ENCODE results near the gene APOF.

The APOF gene

DNA sequence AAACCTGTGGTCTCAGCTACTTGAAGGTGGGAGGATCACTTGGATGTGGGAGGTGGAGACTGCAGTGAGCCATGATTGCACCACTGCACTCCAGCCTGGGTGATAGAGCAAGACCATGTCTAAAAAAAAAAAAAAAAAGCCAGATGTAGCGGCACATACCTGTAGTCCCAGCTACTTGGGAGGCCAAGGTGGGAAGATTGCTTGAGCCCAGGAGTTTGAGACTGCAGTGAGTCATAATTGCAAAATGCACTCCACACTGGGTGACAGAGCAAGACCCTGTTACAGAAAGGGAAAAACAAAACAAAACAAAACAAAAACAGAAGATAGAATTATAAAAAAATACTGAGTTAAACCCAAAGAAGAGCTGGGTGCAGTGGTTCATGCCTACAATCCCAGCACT, 29.1 kb upstream of the APOF start:
- H3K27me3 ChIP-seq (ENCODE audit: control insufficient read depth, insufficient read depth, low read length): no peaks in the 10 kb centered on the region
- no peak for DNase-seq (ENCODE audit: low read depth, low spot score)
- H3K36me3 ChIP-seq (ENCODE audit: control insufficient read depth, insufficient read depth, low read length): no peaks in the 10 kb centered on the region; the same call in 1 of the 2 replicates
- no peaks in the 10 kb centered on the region for H3K9me3 ChIP-seq (ENCODE audit: control insufficient read depth, insufficient read depth, low read length)
- no CpG with 5 or more reads among the region's 1 CpG for WGBS (ENCODE audit: insufficient coverage, insufficient read length)
- no peak overlapping the region for H3K27ac ChIP-seq (ENCODE audit: low read length)
- peaks cover 1% of the 10 kb centered on the region; the same call in 1 of the 2 replicates for H3K4me1 ChIP-seq (ENCODE audit: control insufficient read depth, insufficient read depth, low read length)
- no peak overlapping the region for H3K4me3 ChIP-seq (ENCODE audit: low read length)

DNA sequence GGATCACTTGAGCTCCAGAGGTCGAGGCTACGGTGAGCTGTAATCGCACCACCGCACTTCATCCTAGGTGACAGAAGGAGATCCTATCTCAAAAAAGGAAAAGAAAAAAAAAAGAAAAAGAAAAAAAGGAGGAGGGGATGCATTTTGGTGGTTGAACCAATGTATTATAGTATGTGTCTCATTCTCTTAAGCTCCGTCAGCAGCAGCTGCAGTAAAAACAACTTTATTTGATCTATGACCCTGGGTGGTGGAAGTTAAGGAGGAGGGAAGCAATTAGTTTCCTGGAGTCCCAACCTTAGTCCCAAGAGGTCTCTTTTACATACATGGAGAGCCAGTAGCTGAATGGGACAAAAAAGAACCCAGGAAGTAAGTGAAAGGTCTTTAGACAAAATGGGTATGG, 26.8 kb upstream of the APOF start:
- WGBS (ENCODE audit: insufficient coverage, insufficient read length): no CpG with 5 or more reads among the region's 5 CpGs
- DNase-seq (ENCODE audit: low read depth, low spot score): no peak
- Histone ChIP-seq H3K27me3 (ENCODE audit: control insufficient read depth, insufficient read depth, low read length) (no peaks in the 10 kb centered on the region), H3K4me1 (ENCODE audit: control insufficient read depth, insufficient read depth, low read length) (peaks cover 1% of the 10 kb centered on the region; the same call in 1 of the 2 replicates), H3K4me3 (ENCODE audit: low read length) (no peak overlapping the region), H3K36me3 (ENCODE audit: control insufficient read depth, insufficient read depth, low read length) (no peaks in the 10 kb centered on the region), H3K27ac (ENCODE audit: low read length) (no peak overlapping the region), H3K9me3 (ENCODE audit: control insufficient read depth, insufficient read depth, low read length) (no peaks in the 10 kb centered on the region)

DNA sequence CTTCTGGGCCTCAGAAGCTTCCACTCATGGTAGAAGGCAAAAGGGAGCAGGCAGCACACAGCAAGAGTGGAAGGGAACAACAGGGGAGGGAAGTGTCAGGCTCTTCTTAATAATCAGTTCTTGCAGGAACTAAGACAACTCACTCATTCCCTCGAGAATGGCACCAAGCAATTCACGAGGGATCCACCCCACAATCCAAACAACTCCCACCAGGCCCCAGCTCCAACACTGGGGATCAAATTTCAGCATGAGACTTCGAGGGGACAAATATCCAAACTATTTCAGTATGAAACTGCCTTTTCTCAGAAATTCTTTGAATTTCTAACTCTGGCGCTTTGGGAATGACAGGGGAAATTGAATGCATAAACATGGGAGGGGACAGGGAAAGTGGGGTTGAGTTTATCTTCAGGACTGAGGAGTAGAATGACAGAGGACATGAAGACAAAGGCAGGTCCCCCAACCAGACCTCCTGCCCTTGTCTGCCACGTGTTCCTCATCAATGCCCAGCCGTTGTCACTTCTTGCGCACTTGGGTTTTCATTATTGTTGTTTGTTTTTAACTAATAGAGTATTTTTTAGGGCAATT, 24.6 kb upstream of the APOF start:
- no peaks in the 10 kb centered on the region for H3K9me3 ChIP-seq (ENCODE audit: control insufficient read depth, insufficient read depth, low read length)
- no peak overlapping the region for H3K4me3 ChIP-seq (ENCODE audit: low read length)
- WGBS (ENCODE audit: insufficient coverage, insufficient read length): no CpG with 5 or more reads among the region's 7 CpGs
- DNase-seq (ENCODE audit: low read depth, low spot score): no peak
- no peaks in the 10 kb centered on the region for H3K36me3 ChIP-seq (ENCODE audit: control insufficient read depth, insufficient read depth, low read length)
- H3K27ac ChIP-seq (ENCODE audit: low read length): no peak overlapping the region
- peaks cover 1% of the 10 kb centered on the region; the same call in 1 of the 2 replicates for H3K4me1 ChIP-seq (ENCODE audit: control insufficient read depth, insufficient read depth, low read length)
- no peaks in the 10 kb centered on the region; the same call in 1 of the 2 replicates for H3K27me3 ChIP-seq (ENCODE audit: control insufficient read depth, insufficient read depth, low read length)

DNA sequence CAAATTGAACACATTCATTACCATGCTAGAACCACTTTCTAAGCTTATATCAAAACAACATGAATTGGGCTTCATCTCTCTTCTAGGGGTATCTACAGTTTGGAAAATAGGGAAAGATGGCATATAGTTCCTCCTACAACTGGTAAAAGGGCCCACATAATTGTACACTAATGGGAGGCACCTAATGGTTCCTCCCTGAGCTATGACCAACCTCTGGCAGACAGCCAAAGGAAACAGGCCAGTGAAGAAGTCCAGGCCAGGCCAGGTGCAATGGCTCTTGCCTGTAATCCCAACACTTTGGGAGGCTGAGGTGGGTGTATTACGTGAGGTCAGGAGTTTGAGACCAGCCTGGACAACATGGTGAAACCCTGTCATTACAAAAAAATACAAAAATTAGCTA, 23.2 kb upstream of the APOF start:
- no CpG with 5 or more reads among the region's 1 CpG for WGBS (ENCODE audit: insufficient coverage, insufficient read length)

DNA sequence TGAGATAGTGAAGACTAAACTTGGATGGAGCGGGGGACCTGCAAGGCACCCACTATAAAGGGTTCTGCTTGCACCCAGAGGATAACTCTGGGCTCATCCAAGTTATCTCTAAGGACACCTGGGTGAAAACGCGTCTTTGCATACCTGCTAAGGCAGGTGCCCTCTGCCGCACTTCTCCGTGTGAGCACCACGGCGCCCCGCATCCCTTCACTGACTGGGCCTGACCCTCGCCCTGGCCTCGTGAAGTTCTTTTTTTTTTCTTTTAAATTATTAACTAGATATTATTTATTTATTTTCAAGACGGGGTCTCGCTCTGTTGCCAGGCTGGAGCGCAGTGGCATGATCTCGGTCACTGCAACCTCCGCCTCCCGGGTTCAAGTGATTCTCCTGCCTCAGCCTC, 20.0 kb upstream of the APOF start:
- no CpG with 5 or more reads among the region's 16 CpGs for WGBS (ENCODE audit: insufficient coverage, insufficient read length)
- H3K36me3 ChIP-seq (ENCODE audit: control insufficient read depth, insufficient read depth, low read length): no peaks in the 10 kb centered on the region
- no peak for DNase-seq (ENCODE audit: low read depth, low spot score)
- no peak overlapping the region for H3K4me3 ChIP-seq (ENCODE audit: low read length)
- H3K9me3 ChIP-seq (ENCODE audit: control insufficient read depth, insufficient read depth, low read length): no peaks in the 10 kb centered on the region
- no peaks in the 10 kb centered on the region; the same call in 1 of the 2 replicates for H3K27me3 ChIP-seq (ENCODE audit: control insufficient read depth, insufficient read depth, low read length)
- H3K27ac ChIP-seq (ENCODE audit: low read length): no peak overlapping the region
- peaks cover 1% of the 10 kb centered on the region; the same call in 1 of the 2 replicates for H3K4me1 ChIP-seq (ENCODE audit: control insufficient read depth, insufficient read depth, low read length)

More for the DNA sequence above, 23.2 kb upstream of the APOF start:
- Histone ChIP-seq H3K9me3 (ENCODE audit: control insufficient read depth, insufficient read depth, low read length) (no peaks in the 10 kb centered on the region), H3K27ac (ENCODE audit: low read length) (no peak overlapping the region), H3K27me3 (ENCODE audit: control insufficient read depth, insufficient read depth, low read length) (no peaks in the 10 kb centered on the region; the same call in 1 of the 2 replicates), H3K36me3 (ENCODE audit: control insufficient read depth, insufficient read depth, low read length) (no peaks in the 10 kb centered on the region), H3K4me3 (ENCODE audit: low read length) (no peak overlapping the region), H3K4me1 (ENCODE audit: control insufficient read depth, insufficient read depth, low read length) (peaks cover 1% of the 10 kb centered on the region; the same call in 1 of the 2 replicates)
- DNase-seq (ENCODE audit: low read depth, low spot score): no peak

DNA sequence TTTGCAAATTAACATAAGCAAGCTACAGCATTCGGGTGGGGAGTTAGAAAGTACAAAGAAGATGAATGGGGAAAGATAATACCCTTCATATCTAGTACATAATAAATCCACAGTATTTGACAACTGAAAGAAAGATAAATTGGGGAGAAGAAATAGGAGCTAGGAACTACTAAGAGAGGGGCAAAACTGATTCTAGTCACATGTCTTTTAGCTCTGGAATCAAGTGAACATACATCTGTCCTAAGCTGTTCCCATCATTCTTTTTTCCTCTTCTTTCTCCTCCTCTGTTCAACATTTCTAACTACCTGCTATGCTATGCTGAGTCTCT, 15.3 kb upstream of the APOF start:
- no peaks in the 10 kb centered on the region for H3K9me3 ChIP-seq (ENCODE audit: control insufficient read depth, insufficient read depth, low read length)
- H3K27ac ChIP-seq (ENCODE audit: low read length): no peak overlapping the region
- no peak overlapping the region for H3K4me3 ChIP-seq (ENCODE audit: low read length)
- no peak for DNase-seq (ENCODE audit: low read depth, low spot score)
- H3K36me3 ChIP-seq (ENCODE audit: control insufficient read depth, insufficient read depth, low read length): no peaks in the 10 kb centered on the region
- H3K4me1 ChIP-seq (ENCODE audit: control insufficient read depth, insufficient read depth, low read length): no peaks in the 10 kb centered on the region
- H3K27me3 ChIP-seq (ENCODE audit: control insufficient read depth, insufficient read depth, low read length): no peaks in the 10 kb centered on the region
- WGBS (ENCODE audit: insufficient coverage, insufficient read length): no CpG with 5 or more reads among the region's 1 CpG

DNA sequence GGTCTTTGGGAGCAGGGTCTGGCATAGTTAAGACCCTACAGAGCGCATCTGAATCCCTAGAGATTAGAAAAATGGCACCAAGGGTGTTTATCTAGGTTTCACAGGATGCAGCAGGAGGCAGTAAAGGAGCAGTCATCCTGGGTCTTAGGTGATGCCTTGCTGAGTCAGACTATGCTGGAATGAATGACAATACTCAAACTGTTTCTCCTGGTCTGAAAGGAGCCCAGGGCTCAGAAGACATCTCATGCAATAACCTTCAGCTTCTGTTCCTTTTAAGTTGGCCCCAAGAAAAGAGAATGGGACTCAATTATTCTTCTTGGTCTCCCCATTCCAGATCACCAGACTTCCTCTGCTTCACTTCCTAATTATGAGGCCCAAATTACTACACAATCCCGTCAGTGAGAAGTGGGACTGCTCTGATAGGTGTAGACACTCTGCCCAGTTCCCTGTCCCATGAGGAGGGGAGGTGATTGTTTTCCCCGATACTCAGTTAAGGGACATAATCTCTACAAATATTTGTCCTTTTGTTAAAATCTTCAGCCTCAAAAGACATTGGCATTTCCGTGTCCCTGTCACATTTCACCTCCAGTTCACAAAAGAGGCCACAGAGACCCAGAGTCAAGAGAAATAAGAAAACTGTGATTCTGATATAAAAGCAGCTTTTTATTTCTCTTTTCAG, 14.8 kb upstream of the APOF start:
- DNase-seq (ENCODE audit: low read depth, low spot score): no peak
- H3K4me3 ChIP-seq (ENCODE audit: low read length): no peak overlapping the region

DNA sequence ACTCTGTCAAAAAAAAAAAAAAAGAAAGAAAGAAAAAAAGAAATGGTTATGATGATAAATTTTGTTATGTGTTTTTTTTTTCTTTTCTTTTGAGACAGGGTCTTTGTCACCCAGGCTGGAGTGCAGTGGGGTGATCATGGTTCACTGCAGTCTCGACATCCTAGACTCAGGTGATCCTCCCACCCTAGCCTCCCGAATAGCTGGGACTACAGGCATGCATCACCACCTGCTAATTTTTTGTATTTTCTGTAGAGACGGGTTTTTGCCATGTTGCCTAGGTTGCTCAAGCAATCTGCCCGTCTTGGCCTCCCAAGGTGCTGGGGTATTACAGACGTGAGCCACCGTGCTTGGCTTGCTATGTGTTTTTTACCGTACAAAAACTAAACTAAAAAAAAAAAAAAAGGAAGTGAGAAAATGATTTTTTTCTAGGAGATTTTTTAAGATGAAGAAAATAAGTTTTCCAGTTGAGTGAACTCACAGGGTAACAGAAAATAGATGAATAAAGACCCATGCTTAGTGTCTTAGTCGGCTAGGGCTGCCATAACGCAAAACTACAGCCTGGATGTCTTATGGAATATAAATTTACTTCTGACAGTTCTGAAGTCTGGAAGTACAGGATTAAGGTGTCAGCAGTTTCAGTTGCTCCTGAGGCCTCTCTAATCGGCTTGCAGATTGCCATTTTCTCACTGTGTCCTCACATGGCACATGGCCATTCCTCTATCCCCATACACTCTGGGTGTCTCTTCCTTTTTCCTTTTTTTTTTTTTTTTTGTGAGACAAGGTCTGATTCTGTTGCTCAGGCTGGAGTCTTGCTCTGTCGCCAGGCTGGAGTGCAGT, 13.2 kb upstream of the APOF start:
- Histone ChIP-seq H3K9me3 (ENCODE audit: control insufficient read depth, insufficient read depth, low read length) (no peaks in the 10 kb centered on the region), H3K27me3 (ENCODE audit: control insufficient read depth, insufficient read depth, low read length) (no peaks in the 10 kb centered on the region), H3K27ac (ENCODE audit: low read length) (no peak overlapping the region), H3K4me1 (ENCODE audit: control insufficient read depth, insufficient read depth, low read length) (no peaks in the 10 kb centered on the region), H3K36me3 (ENCODE audit: control insufficient read depth, insufficient read depth, low read length) (no peaks in the 10 kb centered on the region), H3K4me3 (ENCODE audit: low read length) (no peak overlapping the region)
- no peak for DNase-seq (ENCODE audit: low read depth, low spot score)
- no CpG with 5 or more reads among the region's 11 CpGs for WGBS (ENCODE audit: insufficient coverage, insufficient read length)

More for the DNA sequence above, 14.8 kb upstream of the APOF start:
- H3K9me3 ChIP-seq (ENCODE audit: control insufficient read depth, insufficient read depth, low read length): no peaks in the 10 kb centered on the region
- no peak overlapping the region for H3K27ac ChIP-seq (ENCODE audit: low read length)
- no peaks in the 10 kb centered on the region for H3K36me3 ChIP-seq (ENCODE audit: control insufficient read depth, insufficient read depth, low read length)
- H3K4me1 ChIP-seq (ENCODE audit: control insufficient read depth, insufficient read depth, low read length): no peaks in the 10 kb centered on the region
- no peaks in the 10 kb centered on the region for H3K27me3 ChIP-seq (ENCODE audit: control insufficient read depth, insufficient read depth, low read length)
- no CpG with 5 or more reads among the region's 4 CpGs for WGBS (ENCODE audit: insufficient coverage, insufficient read length)

DNA sequence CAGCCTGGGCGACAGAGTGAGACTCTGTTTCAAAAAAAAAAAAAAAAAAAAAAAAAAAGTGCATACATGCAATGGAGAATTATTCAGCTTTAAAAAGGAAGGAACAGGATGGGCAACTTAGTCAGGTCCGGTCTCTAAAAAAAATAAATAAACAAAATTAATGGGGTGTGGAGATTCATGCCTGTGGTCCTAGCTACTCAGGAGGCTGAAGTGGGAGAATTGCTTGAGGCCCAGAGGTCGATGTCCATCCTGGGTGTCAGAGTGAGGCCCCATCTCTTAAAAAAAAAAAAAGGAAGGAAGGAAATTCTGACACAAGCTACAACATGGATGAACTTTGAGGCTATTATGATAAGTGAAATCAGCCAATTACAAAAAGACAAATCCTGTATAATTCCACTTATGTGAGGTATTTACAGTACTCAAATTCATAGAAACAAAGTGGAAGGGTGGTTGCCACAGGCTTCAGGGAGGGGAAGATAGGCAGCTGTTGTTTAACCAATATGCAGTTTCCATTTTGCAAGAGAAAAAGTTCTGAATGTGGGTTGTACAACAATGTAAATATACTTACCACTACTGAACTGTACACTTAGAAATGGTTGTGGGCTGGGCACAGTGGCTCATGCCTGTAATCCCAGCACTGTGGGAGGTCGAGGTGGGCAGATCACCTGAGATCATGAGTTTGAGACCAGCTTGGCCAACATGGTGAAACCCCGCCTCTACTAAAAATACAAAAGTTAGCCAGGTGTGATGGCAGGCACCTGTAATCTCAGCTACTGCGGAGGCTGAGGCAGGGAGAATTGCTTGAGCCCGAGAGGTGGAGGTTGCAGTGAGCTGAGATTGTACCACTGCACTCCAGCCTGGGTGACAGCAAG, 12.3 kb upstream of the APOF start:
- no peaks in the 10 kb centered on the region for H3K27me3 ChIP-seq (ENCODE audit: control insufficient read depth, insufficient read depth, low read length)
- H3K36me3 ChIP-seq (ENCODE audit: control insufficient read depth, insufficient read depth, low read length): no peaks in the 10 kb centered on the region
- no peak for DNase-seq (ENCODE audit: low read depth, low spot score)
- no peak overlapping the region for H3K27ac ChIP-seq (ENCODE audit: low read length)
- no peaks in the 10 kb centered on the region for H3K9me3 ChIP-seq (ENCODE audit: control insufficient read depth, insufficient read depth, low read length)
- no peaks in the 10 kb centered on the region for H3K4me1 ChIP-seq (ENCODE audit: control insufficient read depth, insufficient read depth, low read length)
- whole genome bisulfite sequencing (ENCODE audit: insufficient coverage, insufficient read length): no CpG with 5 or more reads among the region's 7 CpGs
- H3K4me3 ChIP-seq (ENCODE audit: low read length): no peak overlapping the region

DNA sequence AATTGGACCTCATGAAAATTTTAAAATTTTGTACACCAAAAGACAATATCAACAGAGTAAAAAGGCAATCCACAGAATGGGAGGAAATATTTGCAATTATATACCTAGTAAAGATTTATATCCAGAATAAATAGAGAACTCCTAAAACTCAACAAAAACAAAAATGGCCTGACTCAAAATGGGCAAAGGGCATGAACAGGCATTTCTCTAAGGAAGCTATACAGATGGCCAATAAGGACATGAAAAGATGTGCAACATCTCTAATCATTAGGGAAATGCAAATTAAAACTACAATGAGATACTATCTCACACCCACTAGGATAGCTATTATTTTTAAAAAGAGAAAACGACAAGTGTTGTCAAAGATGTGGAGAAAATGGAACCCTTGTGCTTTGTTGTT, 10.9 kb upstream of the APOF start:
- Histone ChIP-seq H3K27me3 (ENCODE audit: control insufficient read depth, insufficient read depth, low read length) (no peaks in the 10 kb centered on the region), H3K4me1 (ENCODE audit: control insufficient read depth, insufficient read depth, low read length) (no peaks in the 10 kb centered on the region), H3K36me3 (ENCODE audit: control insufficient read depth, insufficient read depth, low read length) (no peaks in the 10 kb centered on the region), H3K27ac (ENCODE audit: low read length) (no peak overlapping the region), H3K4me3 (ENCODE audit: low read length) (no peak overlapping the region), H3K9me3 (ENCODE audit: control insufficient read depth, insufficient read depth, low read length) (no peaks in the 10 kb centered on the region)
- WGBS (ENCODE audit: insufficient coverage, insufficient read length): no CpG with 5 or more reads among the region's 1 CpG
- no peak for DNase-seq (ENCODE audit: low read depth, low spot score)
